ENCODE measurements around the gene CZIB. TPM values are rescaled to one million over a fixed set of nuclear protein-coding genes. Genes with fewer than 3 reads are reported as not detected.

The CZIB gene
- total and polyA plus RNA-seq, 2 of the 13 experiments (the other 11 are each of a cell fraction or from before 2014, with no cell fraction given), result 49.2 to 67.0 TPM

DNA sequence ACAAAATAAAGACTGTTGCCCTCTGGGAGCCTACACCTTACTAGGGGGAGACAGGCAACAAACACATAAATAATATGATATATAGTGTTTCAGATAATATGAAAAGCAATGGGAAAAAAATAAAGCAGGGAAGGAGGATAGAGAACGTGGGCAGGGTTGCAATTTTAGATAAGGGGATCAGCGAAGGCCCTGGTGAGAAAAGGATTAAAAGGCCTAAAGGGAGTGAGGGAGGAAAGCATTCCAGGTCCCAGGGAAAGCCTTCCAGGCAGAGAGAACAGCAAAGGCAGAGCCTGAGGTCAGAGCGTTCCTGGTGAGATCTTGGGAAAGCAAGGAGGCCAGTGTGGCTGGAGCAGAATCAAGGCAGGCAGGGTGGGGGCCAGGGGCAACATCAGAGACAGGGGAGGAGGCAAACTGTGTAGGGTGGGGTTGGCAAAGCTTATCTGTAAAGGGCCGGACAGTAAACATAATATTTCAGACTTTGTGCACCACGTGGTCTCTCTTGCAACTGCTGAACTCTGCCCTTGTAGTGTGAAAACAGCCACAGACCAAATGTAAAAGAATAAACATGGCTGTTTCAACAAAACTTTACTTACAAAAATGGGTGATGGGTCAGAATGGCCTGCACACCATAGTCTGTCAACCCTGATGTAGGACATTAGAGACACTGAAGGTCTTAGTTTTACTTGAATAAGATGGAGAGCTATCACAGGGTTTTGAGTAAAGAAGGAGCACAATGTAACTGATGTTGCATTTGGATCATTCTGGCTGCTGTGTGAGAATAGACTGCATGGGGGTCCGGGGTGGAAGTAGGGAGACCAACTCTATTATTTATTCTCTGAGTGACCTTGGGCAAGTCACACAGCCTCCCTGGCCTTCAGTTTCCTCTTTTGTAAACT, 37.1 kb downstream of the CZIB start (continued):
- 0 out of 2 replicates have a peak, but pooled peaks have one; percentile 59 for TF ChIP-seq ZFP90 (CRISPR knock-in tag; IDR thresholded peaks at IDR 0.05; ENCODE audit: borderline replicate concordance)
- no peak for TF ChIP-seq ZNF83 (CRISPR knock-in tag; IDR thresholded peaks at IDR 0.05; ENCODE audit: borderline replicate concordance)
- TF ChIP-seq HCFC1 (IDR thresholded peaks at IDR 0.05; ENCODE audit: low read depth, low read length), result 0 out of 2 replicates have a peak, but pooled peaks have one; percentile 12
- TF ChIP-seq U2AF1 (optimal IDR thresholded peaks at IDR 0.05; ENCODE audit: low read depth, low read length), result no peak
- TF ChIP-seq, protein P1, sequence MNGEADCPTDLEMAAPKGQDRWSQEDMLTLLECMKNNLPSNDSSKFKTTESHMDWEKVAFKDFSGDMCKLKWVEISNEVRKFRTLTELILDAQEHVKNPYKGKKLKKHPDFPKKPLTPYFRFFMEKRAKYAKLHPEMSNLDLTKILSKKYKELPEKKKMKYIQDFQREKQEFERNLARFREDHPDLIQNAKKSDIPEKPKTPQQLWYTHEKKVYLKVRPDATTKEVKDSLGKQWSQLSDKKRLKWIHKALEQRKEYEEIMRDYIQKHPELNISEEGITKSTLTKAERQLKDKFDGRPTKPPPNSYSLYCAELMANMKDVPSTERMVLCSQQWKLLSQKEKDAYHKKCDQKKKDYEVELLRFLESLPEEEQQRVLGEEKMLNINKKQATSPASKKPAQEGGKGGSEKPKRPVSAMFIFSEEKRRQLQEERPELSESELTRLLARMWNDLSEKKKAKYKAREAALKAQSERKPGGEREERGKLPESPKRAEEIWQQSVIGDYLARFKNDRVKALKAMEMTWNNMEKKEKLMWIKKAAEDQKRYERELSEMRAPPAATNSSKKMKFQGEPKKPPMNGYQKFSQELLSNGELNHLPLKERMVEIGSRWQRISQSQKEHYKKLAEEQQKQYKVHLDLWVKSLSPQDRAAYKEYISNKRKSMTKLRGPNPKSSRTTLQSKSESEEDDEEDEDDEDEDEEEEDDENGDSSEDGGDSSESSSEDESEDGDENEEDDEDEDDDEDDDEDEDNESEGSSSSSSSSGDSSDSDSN (CRISPR knock-in tag; IDR thresholded peaks at IDR 0.05), result 0 out of 2 replicates have a peak, but pooled peaks have one; percentile 29
- no peak for TF ChIP-seq ZNF235 (CRISPR knock-in tag; IDR thresholded peaks at IDR 0.05; ENCODE audit: borderline replicate concordance)
- TF ChIP-seq NR2C2 (CRISPR knock-in tag; IDR thresholded peaks at IDR 0.05; ENCODE audit: borderline replicate concordance), result peak; percentile 81; the same call in 1 of the 2 replicates
- peak; percentile 77 for TF ChIP-seq ZNF335 (CRISPR knock-in tag; IDR thresholded peaks at IDR 0.05)
- no peak for TF ChIP-seq ZFP82 (CRISPR knock-in tag; IDR thresholded peaks at IDR 0.05; ENCODE audit: borderline replicate concordance)
- TF ChIP-seq ZNF33B (CRISPR knock-in tag; IDR thresholded peaks at IDR 0.05), result no peak
- no peak for TF ChIP-seq DNMT1 (CRISPR knock-in tag; IDR thresholded peaks at IDR 0.05)
- TF ChIP-seq, protein P2, sequence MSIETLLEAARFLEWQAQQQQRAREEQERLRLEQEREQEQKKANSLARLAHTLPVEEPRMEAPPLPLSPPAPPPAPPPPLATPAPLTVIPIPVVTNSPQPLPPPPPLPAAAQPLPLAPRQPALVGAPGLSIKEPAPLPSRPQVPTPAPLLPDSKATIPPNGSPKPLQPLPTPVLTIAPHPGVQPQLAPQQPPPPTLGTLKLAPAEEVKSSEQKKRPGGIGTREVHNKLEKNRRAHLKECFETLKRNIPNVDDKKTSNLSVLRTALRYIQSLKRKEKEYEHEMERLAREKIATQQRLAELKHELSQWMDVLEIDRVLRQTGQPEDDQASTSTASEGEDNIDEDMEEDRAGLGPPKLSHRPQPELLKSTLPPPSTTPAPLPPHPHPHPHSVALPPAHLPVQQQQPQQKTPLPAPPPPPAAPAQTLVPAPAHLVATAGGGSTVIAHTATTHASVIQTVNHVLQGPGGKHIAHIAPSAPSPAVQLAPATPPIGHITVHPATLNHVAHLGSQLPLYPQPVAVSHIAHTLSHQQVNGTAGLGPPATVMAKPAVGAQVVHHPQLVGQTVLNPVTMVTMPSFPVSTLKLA (IDR thresholded peaks at IDR 0.05), result peak; percentile 86
- TF ChIP-seq, protein P3, sequence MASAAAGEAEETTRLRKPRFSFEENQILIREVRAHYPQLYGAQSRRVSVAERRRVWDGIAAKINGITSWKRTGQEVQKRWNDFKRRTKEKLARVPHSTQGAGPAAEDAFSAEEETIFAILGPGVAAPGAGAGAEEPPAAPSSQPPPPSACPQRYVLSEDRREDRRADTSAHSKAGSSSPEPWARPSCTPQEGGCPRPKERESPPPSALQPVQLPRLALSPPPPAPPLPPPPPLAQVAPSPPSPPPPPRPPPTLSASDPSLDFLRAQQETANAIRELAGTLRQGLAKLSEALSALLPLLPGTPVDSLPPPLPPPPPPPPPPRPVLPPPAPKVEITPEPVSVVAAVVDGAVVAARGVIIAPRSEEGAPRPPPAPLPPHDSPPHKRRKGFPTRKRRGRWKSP (CRISPR knock-in tag; IDR thresholded peaks at IDR 0.05), result peak; percentile 69; the same call in 1 of the 2 replicates
- TF ChIP-seq HNRNPL (IDR thresholded peaks at IDR 0.05; ENCODE audit: low read depth, low read length), result no peak
- no peak for TF ChIP-seq ZNF431 (CRISPR knock-in tag; IDR thresholded peaks at IDR 0.05; ENCODE audit: borderline replicate concordance, low read depth)
- TF ChIP-seq KAT7 (CRISPR knock-in tag; IDR thresholded peaks at IDR 0.05; ENCODE audit: borderline replicate concordance), result peak; percentile 71; the same call in 1 of the 2 replicates
- no peak for TF ChIP-seq BORCS8-MEF2B (CRISPR knock-in tag; IDR thresholded peaks at IDR 0.05)
- TF ChIP-seq, protein P4, sequence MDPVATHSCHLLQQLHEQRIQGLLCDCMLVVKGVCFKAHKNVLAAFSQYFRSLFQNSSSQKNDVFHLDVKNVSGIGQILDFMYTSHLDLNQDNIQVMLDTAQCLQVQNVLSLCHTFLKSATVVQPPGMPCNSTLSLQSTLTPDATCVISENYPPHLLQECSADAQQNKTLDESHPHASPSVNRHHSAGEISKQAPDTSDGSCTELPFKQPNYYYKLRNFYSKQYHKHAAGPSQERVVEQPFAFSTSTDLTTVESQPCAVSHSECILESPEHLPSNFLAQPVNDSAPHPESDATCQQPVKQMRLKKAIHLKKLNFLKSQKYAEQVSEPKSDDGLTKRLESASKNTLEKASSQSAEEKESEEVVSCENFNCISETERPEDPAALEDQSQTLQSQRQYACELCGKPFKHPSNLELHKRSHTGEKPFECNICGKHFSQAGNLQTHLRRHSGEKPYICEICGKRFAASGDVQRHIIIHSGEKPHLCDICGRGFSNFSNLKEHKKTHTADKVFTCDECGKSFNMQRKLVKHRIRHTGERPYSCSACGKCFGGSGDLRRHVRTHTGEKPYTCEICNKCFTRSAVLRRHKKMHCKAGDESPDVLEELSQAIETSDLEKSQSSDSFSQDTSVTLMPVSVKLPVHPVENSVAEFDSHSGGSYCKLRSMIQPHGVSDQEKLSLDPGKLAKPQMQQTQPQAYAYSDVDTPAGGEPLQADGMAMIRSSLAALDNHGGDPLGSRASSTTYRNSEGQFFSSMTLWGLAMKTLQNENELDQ (CRISPR knock-in tag; IDR thresholded peaks at IDR 0.05; ENCODE audit: borderline replicate concordance), result no peak
- no peak for TF ChIP-seq ZNF678 (CRISPR knock-in tag; IDR thresholded peaks at IDR 0.05)

Data from HepG2 (cell line).